GM12891 (cell line): ENCODE measurements around the gene KRTAP5-7.

Source experiments
- DNase-seq: peaks from one replicate; pipeline ENCODE4 v3.0.0; 2011; ENCODE audit warnings: low spot score; ENCODE audit not compliant: insufficient read length
- FAIRE-seq: peaks from 2 replicates; lab custom pipeline; 2011; peaks lifted over from hg19 to GRCh38; lab: Jason Lieb, UNC
- PAX5 ChIP-seq: IDR thresholded peaks from 2 replicates; pipeline ENCODE4 v1.6.1; 2011; ENCODE audit warnings: low read length, moderate library complexity, mild to moderate bottlenecking; ENCODE audit not compliant: insufficient read depth, severe bottlenecking
- POLR2A ChIP-seq: IDR thresholded peaks from 2 replicates; pipeline ENCODE4 v1.6.1; 2011; ENCODE audit warnings: low read depth, low read length, control low read depth
- POLR2AphosphoS5 ChIP-seq: IDR thresholded peaks from 2 replicates; pipeline ENCODE4 v1.6.1; 2011; ENCODE audit warnings: low read depth, low read length, control low read depth
- POU2F2 ChIP-seq: IDR thresholded peaks from 2 replicates; pipeline ENCODE4 v1.6.1; 2011; ENCODE audit warnings: low read depth, mild to moderate bottlenecking, control low read depth, low read length, moderate library complexity
- SPI1 ChIP-seq: IDR thresholded peaks from 2 replicates; pipeline ENCODE4 v1.6.1; 2011; ENCODE audit warnings: low read depth, low read length, control low read depth
- TAF1 ChIP-seq: IDR thresholded peaks from 2 replicates; pipeline ENCODE4 v1.6.1; 2011; ENCODE audit warnings: low read depth, low read length, control low read depth

KRTAP5-7 gene

DNA sequence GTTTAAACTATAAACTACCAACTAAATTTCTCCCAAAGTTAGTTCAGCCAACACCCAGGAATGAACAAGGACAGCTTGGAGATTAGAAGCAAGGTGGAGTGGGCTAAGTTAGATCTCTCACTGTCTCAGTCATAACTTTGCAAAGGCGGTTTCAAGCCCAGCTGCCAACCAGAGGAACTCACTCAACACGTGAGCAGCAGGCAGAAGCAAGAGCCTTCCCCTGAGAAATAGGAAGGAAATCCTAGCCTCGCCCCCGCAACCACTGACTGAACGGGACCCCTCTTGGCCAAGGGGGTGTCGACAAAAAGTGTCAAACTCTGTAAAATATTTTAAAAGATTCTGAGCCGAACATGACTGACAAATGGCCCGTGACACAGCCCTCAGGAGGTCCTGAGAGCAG is 16.8 kb downstream of the KRTAP5-7 start:
- DNase-seq: no peak
- FAIRE-seq: no peak
- TF ChIP-seq TAF1 (no peak), POLR2AphosphoS5 (no peak), POU2F2 (no peak), POLR2A (no peak), PAX5 (no peak), SPI1 (no peak)

DNA sequence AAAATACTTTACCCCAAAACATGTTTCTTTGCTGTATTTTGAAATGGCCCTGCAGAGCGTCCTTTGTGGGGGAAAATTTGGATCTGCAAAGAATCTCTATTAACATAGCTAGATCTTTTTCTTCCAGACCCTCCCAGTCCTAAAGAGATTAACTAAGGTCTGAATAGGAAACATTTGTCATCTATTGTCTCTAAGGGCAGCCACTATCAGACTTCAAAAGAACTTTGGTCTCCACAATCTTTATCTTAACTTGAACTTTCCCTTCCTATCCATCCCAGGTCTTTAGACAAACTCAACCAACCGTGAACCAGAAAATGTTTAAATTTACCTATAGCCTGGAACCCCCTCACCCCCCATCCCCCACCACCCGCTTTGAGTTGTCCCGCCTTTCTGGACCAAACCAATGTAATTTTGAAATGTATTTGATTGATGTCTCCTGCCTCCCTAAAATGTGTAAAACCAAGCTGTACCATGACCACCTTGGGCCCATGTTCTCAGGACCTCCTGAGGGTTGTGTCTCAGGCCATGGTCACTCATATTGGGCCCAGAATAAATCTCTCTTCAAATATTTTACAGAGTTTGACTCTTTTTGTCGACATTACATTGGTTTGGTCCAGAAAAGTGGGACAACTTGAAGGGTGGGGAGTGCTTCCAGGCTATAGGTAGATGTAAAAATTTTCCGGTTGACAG is 17.6 kb downstream of the KRTAP5-7 start:
- FAIRE-seq (no peak), DNase-seq (no peak)
- no peak for TF ChIP-seq POLR2AphosphoS5
- no peak for TF ChIP-seq POLR2A
- TF ChIP-seq POU2F2: no peak
- TF ChIP-seq PAX5: no peak

DNA sequence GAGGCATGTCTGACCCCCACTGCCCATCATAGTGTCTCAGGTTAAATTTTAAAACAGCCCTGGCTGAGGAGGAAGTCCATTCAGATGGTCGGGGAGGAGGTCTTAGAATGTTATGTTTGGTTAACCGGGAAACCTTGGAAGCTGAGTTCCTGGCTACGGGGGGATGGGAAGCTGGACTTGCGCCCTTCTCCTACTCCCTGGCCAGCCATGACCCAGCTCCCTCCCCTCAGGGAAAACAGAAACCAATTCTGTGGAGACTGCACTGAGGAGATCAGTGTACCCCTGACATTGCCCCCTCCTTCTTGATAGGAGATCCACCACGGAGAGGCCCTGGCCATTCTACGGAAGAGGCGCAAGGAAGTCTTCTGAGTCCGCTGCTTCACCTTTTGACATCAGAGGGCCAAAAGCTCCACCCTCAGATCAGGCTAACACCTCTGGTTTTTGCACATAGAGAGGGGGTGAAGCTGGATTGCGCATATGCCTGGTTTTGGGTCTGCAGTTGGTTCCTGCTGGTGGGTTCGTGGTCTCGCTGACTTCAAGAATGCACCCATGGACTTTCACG is 18.4 kb downstream of the KRTAP5-7 start:
- no peak for TF ChIP-seq SPI1
- no peak for TF ChIP-seq TAF1
- no peak for TF ChIP-seq POU2F2
- no peak for TF ChIP-seq PAX5
- no peak for TF ChIP-seq POLR2AphosphoS5
- TF ChIP-seq POLR2A: no peak
- DNase-seq: no peak
- FAIRE-seq: no peak

DNA sequence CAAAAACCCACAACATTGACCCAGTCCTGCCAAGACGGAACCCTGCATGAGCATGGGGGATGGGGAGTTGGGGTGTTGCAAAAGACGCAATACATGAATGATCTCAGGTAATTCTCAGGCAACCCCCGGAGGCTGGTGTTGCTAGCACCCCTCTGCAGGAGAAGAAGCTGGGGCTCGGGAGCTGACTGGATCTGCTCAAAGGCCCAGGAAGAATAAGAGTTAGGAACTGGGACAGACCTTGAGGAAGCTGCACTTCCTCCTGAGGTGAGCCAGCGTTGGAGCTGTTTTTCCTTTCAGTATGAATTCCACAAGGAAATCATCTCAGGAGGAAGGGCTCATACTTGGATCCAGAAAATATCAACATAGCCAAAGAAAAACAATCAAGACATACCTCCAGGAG is 21.1 kb downstream of the KRTAP5-7 start, which contains the start of gene KRTAP5-9:
KRTAP5-9 (plus strand) TSS at position 301 of the 400 bp plus-strand sequence. CDS start 238 bp downstream, outside the sequence.
- TF ChIP-seq PAX5 (no peak), SPI1 (no peak), TAF1 (no peak), POU2F2 (no peak), POLR2A (no peak), POLR2AphosphoS5 (no peak)
- DNase-seq (no peak), FAIRE-seq (no peak)

DNA sequence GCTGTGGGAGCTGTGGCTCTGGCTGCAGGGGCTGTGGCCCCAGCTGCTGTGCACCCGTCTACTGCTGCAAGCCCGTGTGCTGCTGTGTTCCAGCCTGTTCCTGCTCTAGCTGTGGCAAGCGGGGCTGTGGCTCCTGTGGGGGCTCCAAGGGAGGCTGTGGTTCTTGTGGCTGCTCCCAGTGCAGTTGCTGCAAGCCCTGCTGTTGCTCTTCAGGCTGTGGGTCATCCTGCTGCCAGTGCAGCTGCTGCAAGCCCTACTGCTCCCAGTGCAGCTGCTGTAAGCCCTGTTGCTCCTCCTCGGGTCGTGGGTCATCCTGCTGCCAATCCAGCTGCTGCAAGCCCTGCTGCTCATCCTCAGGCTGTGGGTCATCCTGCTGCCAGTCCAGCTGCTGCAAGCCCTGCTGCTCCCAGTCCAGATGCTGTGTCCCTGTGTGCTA is 21.7 kb downstream of the KRTAP5-7 start:
- FAIRE-seq (no peak), DNase-seq (no peak)
- no peak for TF ChIP-seq POLR2AphosphoS5
- no peak for TF ChIP-seq TAF1
- no peak for TF ChIP-seq SPI1
- TF ChIP-seq POLR2A: no peak
- no peak for TF ChIP-seq PAX5
- no peak for TF ChIP-seq POU2F2

DNA sequence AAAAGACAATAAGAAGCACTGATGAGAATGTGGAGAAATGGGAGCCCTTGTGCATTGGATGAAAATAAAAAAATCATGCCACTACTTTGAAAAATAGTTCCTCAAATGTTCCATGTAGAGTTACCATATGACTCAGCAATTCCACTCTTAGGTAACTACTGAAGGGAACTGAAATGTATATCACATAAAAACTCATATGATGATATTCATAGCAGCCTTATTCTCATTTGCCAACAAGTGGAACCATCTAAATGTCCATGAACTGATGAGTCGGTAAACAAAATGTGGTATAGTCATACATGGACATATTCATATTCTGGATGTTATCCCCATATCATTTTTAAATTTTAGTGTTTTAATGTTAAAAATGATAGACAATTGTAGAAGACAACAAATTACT is 24.6 kb downstream of the KRTAP5-7 start:
- TF ChIP-seq SPI1: peak; percentile 19; the same call in 1 of the 2 replicates
- no peak for TF ChIP-seq POLR2A
- TF ChIP-seq PAX5: no peak
- no peak for DNase-seq
- no peak for FAIRE-seq

DNA sequence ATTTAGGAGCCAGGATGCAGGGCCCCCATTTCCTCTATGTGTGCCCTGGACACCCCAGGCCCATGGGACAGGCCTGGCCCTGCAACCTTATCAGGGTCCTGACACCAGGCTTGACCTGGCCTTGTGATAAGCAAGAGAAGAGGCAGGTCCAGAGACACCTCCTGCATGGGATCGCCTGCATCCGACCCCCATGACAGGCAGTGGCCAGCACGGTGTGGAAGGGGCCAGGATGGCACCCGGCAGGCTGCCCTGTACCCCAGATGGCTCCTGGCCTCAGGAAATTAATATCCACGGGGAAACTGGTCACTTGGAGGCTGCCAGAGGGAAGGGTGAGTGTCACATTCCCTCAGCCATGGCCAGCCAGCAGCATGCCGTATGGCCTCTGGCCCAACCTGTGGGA is 27.9 kb downstream of the KRTAP5-7 start:
- DNase-seq (no peak), FAIRE-seq (no peak)
- TF ChIP-seq SPI1 (no peak), TAF1 (no peak), POLR2AphosphoS5 (no peak), PAX5 (no peak), POLR2A (no peak), POU2F2 (no peak)

DNA sequence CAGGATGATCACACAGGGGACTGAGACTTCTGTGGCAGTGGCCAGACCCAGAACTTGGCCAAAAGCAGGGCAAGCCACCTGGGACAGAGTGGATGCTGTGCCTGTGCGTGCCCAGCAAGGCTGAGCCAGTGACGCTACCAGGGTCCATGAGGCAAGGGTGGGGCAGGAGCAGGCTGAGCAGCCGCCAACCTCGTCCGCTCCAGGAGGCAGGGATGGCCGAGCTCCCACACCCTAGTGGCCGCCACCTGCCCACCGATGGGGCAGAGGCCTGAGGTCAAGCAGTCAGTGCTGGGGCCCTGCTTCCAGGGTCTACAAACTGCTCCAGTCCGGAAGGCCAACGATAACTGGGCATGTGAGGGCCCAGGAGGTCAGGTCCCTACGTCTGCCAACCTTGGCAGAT is 28.4 kb downstream of the KRTAP5-7 start:
- no peak for TF ChIP-seq SPI1
- TF ChIP-seq POU2F2: no peak
- TF ChIP-seq TAF1: no peak
- TF ChIP-seq POLR2AphosphoS5: no peak
- TF ChIP-seq PAX5: no peak
- TF ChIP-seq POLR2A: no peak
- DNase-seq (no peak), FAIRE-seq (no peak)

DNA sequence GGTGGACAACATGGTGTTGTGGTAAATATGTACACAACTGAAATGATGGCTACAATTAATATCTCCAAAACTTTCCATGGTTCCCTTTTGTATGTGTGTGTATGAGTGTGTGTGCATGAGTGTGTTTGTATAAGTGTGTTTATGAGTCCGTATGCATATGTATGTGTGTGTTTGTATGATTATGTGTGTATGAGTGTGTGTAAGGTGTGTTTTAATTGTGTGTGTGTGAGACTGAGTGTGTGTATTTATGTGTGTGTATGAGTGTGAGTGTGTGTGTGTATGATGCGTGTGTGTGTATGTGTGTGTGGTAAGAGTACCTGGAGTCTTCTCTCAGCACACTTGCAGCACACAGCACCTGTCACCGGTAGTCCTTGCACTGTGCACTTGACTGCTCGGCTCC is 29.0 kb downstream of the KRTAP5-7 start:
- FAIRE-seq (peak; percentile 57), DNase-seq (no peak)
- TF ChIP-seq TAF1 (no peak), SPI1 (no peak), POLR2AphosphoS5 (no peak), POLR2A (no peak), PAX5 (no peak), POU2F2 (no peak)

DNA sequence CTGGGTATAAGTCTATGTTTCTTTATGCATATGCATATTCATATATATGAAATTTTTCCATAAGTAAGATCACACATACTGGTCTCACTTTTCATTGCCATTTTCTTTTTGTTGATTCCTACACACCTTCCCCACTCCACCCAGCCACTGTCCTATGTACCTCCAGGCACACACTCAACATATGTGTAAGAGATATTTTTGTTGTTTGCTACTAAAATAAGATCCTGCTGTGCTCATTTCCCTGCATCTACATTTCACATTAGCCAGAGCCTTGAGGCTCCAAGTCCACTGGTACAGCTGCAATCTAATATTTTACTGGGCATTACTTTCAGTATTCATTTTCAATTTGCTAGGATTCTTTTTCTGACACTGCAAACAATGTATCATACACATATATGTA is 30.2 kb downstream of the KRTAP5-7 start:
- FAIRE-seq (no peak), DNase-seq (no peak)
- TF ChIP-seq POU2F2: no peak
- no peak for TF ChIP-seq TAF1
- no peak for TF ChIP-seq POLR2A
- no peak for TF ChIP-seq SPI1
- TF ChIP-seq POLR2AphosphoS5: no peak
- TF ChIP-seq PAX5: no peak
